ENCODE results near the gene IPO9. TPM values are rescaled to one million over a fixed set of nuclear protein-coding genes. Genes with fewer than 3 reads are reported as not detected.
A peak's percentile ranks its signal among the peaks of the same experiment; 100 is the strongest.

Gene IPO9
- total and polyA plus RNA-seq, 2 donors (not counting 1 experiment from before 2014, with no cell fraction given) = 28.4 to 29.2 TPM

- H3K27ac ChIP-seq (ENCODE audit: insufficient read depth, low read length) = no peak overlapping the region
- DNase-seq (ENCODE audit: low read depth in 2 of 2) = peak in 1 of 2 donors; percentile 43
- H3K79me2 ChIP-seq (ENCODE audit: control insufficient read depth, insufficient read depth, low read length) = peaks cover 40% of the 10 kb centered on the region
- H4K20me1 ChIP-seq (ENCODE audit: control insufficient read depth, extremely low read depth, insufficient read depth, low read length) = no peaks in the 10 kb centered on the region
- no peaks in the 10 kb centered on the region for H3K27me3 ChIP-seq (ENCODE audit: control insufficient read depth, insufficient read depth, low read length)
- peak overlapping the region; percentile 65 for H3K4me2 ChIP-seq (ENCODE audit: extremely low read depth, insufficient read depth, low read length)
- no peaks in the 10 kb centered on the region for H3K9me3 ChIP-seq (ENCODE audit: control insufficient read depth, insufficient read depth, low read depth, low read length)
- H3K9ac ChIP-seq (ENCODE audit: insufficient read depth, low read length) = no peak overlapping the region
- H3K36me3 ChIP-seq (ENCODE audit: control insufficient read depth, insufficient read depth, low read length) = peaks cover 5% of the 10 kb centered on the region
- H2AFZ ChIP-seq (ENCODE audit: low read length) = no peak overlapping the region
- no peaks in the 10 kb centered on the region for H3K4me1 ChIP-seq (ENCODE audit: control insufficient read depth, extremely low read depth, insufficient read depth, low read length)
- H3K4me3 ChIP-seq (replicated peaks in 1 of 4; ENCODE audit: control extremely low read depth in 1 of 4, insufficient read depth in 1 of 4, low read depth in 3 of 4, low read length in 4 of 4) = peak overlapping the region; percentile 20 to 99 (median 40)
- TF ChIP-seq CTCF (conservative IDR thresholded peaks at IDR 0.05 in 1 of 2, IDR thresholded peaks at IDR 0.05 in 1 of 2; ENCODE audit: low read depth in 1 of 2, low read length in 2 of 2) = no peak
- TF ChIP-seq EZH2 (IDR thresholded peaks at IDR 0.05; ENCODE audit: low read length, missing control alignments) = no peak
These were observed 639 bp upstream of the IPO9 start for GRCh38 chr1:201828217-201828819.

- TF ChIP-seq CTCF (conservative IDR thresholded peaks at IDR 0.05 in 1 of 2, IDR thresholded peaks at IDR 0.05 in 1 of 2; ENCODE audit: low read depth in 1 of 2, low read length in 2 of 2) (no peak), EZH2 (IDR thresholded peaks at IDR 0.05; ENCODE audit: low read length, missing control alignments) (no peak)
- DNase-seq (ENCODE audit: low read depth in 2 of 2) = no peak
- H3K36me3 ChIP-seq (ENCODE audit: control insufficient read depth, insufficient read depth, low read length) = no peaks in the 10 kb centered on the region
- H3K9me3 ChIP-seq (ENCODE audit: control insufficient read depth, insufficient read depth, low read depth, low read length) = no peaks in the 10 kb centered on the region
- no peak overlapping the region for H3K4me2 ChIP-seq (ENCODE audit: extremely low read depth, insufficient read depth, low read length)
- H4K20me1 ChIP-seq (ENCODE audit: control insufficient read depth, extremely low read depth, insufficient read depth, low read length) = no peaks in the 10 kb centered on the region
- H3K79me2 ChIP-seq (ENCODE audit: control insufficient read depth, insufficient read depth, low read length) = peaks cover 64% of the 10 kb centered on the region
- no peak overlapping the region for H2AFZ ChIP-seq (ENCODE audit: low read length)
- H3K4me1 ChIP-seq (ENCODE audit: control insufficient read depth, extremely low read depth, insufficient read depth, low read length) = no peaks in the 10 kb centered on the region
- H3K4me3 ChIP-seq (replicated peaks in 1 of 4; ENCODE audit: control extremely low read depth in 1 of 4, insufficient read depth in 1 of 4, low read depth in 3 of 4, low read length in 4 of 4) = no peak overlapping the region
- no peak overlapping the region for H3K27ac ChIP-seq (ENCODE audit: insufficient read depth, low read length)
- H3K27me3 ChIP-seq (ENCODE audit: control insufficient read depth, insufficient read depth, low read length) = no peaks in the 10 kb centered on the region
- H3K9ac ChIP-seq (ENCODE audit: insufficient read depth, low read length) = no peak overlapping the region
These were observed 2.4 kb downstream of the IPO9 start for GRCh38 chr1:201831371-201831770.

- no peak overlapping the region for H3K9ac ChIP-seq (ENCODE audit: insufficient read depth, low read length)
- H3K4me2 ChIP-seq (ENCODE audit: extremely low read depth, insufficient read depth, low read length) = no peak overlapping the region
- no peak overlapping the region for H3K4me3 ChIP-seq (replicated peaks in 1 of 4; ENCODE audit: control extremely low read depth in 1 of 4, insufficient read depth in 1 of 4, low read depth in 3 of 4, low read length in 4 of 4)
- H3K27ac ChIP-seq (ENCODE audit: insufficient read depth, low read length) = no peak overlapping the region
- H2AFZ ChIP-seq (ENCODE audit: low read length) = no peak overlapping the region
- H3K79me2 ChIP-seq (ENCODE audit: control insufficient read depth, insufficient read depth, low read length) = peaks cover 80% of the 10 kb centered on the region
- no peaks in the 10 kb centered on the region for H3K4me1 ChIP-seq (ENCODE audit: control insufficient read depth, extremely low read depth, insufficient read depth, low read length)
- no peak for TF ChIP-seq EZH2 (IDR thresholded peaks at IDR 0.05; ENCODE audit: low read length, missing control alignments)
- TF ChIP-seq CTCF (conservative IDR thresholded peaks at IDR 0.05 in 1 of 2, IDR thresholded peaks at IDR 0.05 in 1 of 2; ENCODE audit: low read depth in 1 of 2, low read length in 2 of 2) = no peak
- no peaks in the 10 kb centered on the region for H3K9me3 ChIP-seq (ENCODE audit: control insufficient read depth, insufficient read depth, low read depth, low read length)
- H4K20me1 ChIP-seq (ENCODE audit: control insufficient read depth, extremely low read depth, insufficient read depth, low read length) = no peaks in the 10 kb centered on the region
- H3K27me3 ChIP-seq (ENCODE audit: control insufficient read depth, insufficient read depth, low read length) = no peaks in the 10 kb centered on the region
- H3K36me3 ChIP-seq (ENCODE audit: control insufficient read depth, insufficient read depth, low read length) = no peaks in the 10 kb centered on the region
- no peak for DNase-seq (ENCODE audit: low read depth in 2 of 2)
These were observed 5.7 kb downstream of the IPO9 start for GRCh38 chr1:201834621-201835020.
